NCI-H2227 treated with DMSO at 0.1 percent for 48 hours (cell line): ENCODE results near the gene YES1.
A peak's percentile ranks its signal among the peaks of the same experiment; 100 is the strongest.
"Not testable (repeated sequence)": the region's sequence is repeated elsewhere in the genome, so short reads cannot be mapped to it uniquely, and the experiment has no call there.

ENCODE experiments used
- DNase-seq: peaks from one replicate; lab custom pipeline; 2025; lab: John Stamatoyannopoulos, UW

The YES1 gene

GRCh38 chr18:784470-785172 is 27.4 kb downstream of the YES1 start:
- DNase-seq: no peak

GRCh38 chr18:778194-778927 is 33.7 kb downstream of the YES1 start:
- no peak for DNase-seq

- DNase-seq: no peak
These were observed 35.0 kb downstream of the YES1 start for GRCh38 chr18:777021-777420.

- not testable (repeated sequence) for DNase-seq
These were observed 36.0 kb downstream of the YES1 start for GRCh38 chr18:776044-776443.

GRCh38 chr18:774811-775210 is 37.2 kb downstream of the YES1 start:
- DNase-seq: no peak

- DNase-seq: no peak
These were observed 37.9 kb downstream of the YES1 start for GRCh38 chr18:773980-774624.

GRCh38 chr18:770583-770961 is 41.5 kb downstream of the YES1 start:
- DNase-seq: no peak

GRCh38 chr18:767961-768360 is 44.1 kb downstream of the YES1 start:
- DNase-seq: no peak

GRCh38 chr18:767084-767882 is 44.8 kb downstream of the YES1 start:
- no peak for DNase-seq

GRCh38 chr18:766550-766860 is 45.5 kb downstream of the YES1 start:
- DNase-seq: no peak

GRCh38 chr18:765764-766549 is 46.1 kb downstream of the YES1 start:
- DNase-seq: no peak

GRCh38 chr18:759864-760263 is 52.2 kb downstream of the YES1 start:
- not testable (repeated sequence) for DNase-seq

- DNase-seq: no peak
These were observed 56.5 kb downstream of the YES1 start for GRCh38 chr18:755506-755905.

GRCh38 chr18:754656-755055 is 57.4 kb downstream of the YES1 start:
- no peak for DNase-seq

- DNase-seq: no peak
These were observed 61.6 kb downstream of the YES1 start for GRCh38 chr18:750456-750855.

GRCh38 chr18:744832-745597 is 67.0 kb downstream of the YES1 start:
- DNase-seq: no peak

- DNase-seq: peak; percentile 14
These were observed 70.0 kb downstream of the YES1 start for GRCh38 chr18:741931-742512.

GRCh38 chr18:732371-732770 is 79.7 kb downstream of the YES1 start:
- DNase-seq: no peak

- DNase-seq: no peak
These were observed 80.9 kb downstream of the YES1 start for GRCh38 chr18:731185-731584.

- no peak for DNase-seq
These were observed 81.3 kb downstream of the YES1 start for GRCh38 chr18:730692-731091.

- DNase-seq: not testable (repeated sequence)
These were observed 81.9 kb downstream of the YES1 start for GRCh38 chr18:730120-730519.
